ENCODE results near the gene NIM1K.
"Not testable (repeated sequence)": the region's sequence is repeated elsewhere in the genome, so short reads cannot be mapped to it uniquely, and the experiment has no call there.

NIM1K gene

GRCh38 chr5:43314724-43315123, 122.7 kb downstream of the NIM1K start:
- no peak for DNase-seq (ENCODE audit: low read depth)

GRCh38 chr5:43315263-43315662, 123.2 kb downstream of the NIM1K start:
- no peak for DNase-seq (ENCODE audit: low read depth)

- DNase-seq (ENCODE audit: low read depth) = no peak
Measured at GRCh38 chr5:43315682-43316081, 123.7 kb downstream of the NIM1K start.

- DNase-seq (ENCODE audit: low read depth) = no peak
Measured at GRCh38 chr5:43316421-43316820, 124.4 kb downstream of the NIM1K start.

- no peak for DNase-seq (ENCODE audit: low read depth)
Measured at GRCh38 chr5:43320846-43321245, 128.8 kb downstream of the NIM1K start.

- DNase-seq (ENCODE audit: low read depth) = not testable (repeated sequence)
Measured at GRCh38 chr5:43323488-43323887, 131.5 kb downstream of the NIM1K start.

- not testable (repeated sequence) for DNase-seq (ENCODE audit: low read depth)
Measured at GRCh38 chr5:43325624-43326023, 133.6 kb downstream of the NIM1K start.

Measured in stimulated activated CD8-positive, alpha-beta memory T cell treated with anti-CD3 and anti-CD28 coated beads, Interleukin-15, amount 100 ng/mL, for 1 hour (primary cell).